ENCODE data around the gene ZNF616. TPM values are rescaled to one million over a fixed set of nuclear protein-coding genes. Genes with fewer than 3 reads are reported as not detected.

ZNF616 gene
- polyA plus RNA-seq (2013, experiment 1 of 2; ENCODE audit: insufficient read length) = 6.2 TPM
- 7.1 TPM for polyA plus RNA-seq (2013, experiment 2 of 2; ENCODE audit: insufficient read length)

GRCh38 chr19:52139252-52140031 is at the start of gene ZNF616:
ZNF616 (minus strand) TSS chr19:52139938; CDS start chr19:52130512, 9,426 bp downstream.
- DNase-seq = peak; percentile 95

GRCh38 chr19:52188822-52189734 is 49.3 kb upstream of the ZNF616 start:
- no peak for DNase-seq

GRCh38 chr19:52187407-52187806 is 47.7 kb upstream of the ZNF616 start:
- DNase-seq = no peak

- no peak for DNase-seq
Observed at GRCh38 chr19:52176574-52176973, 36.8 kb upstream of the ZNF616 start.

- no peak for DNase-seq
Observed at GRCh38 chr19:52172347-52172746, 32.6 kb upstream of the ZNF616 start.

GRCh38 chr19:52171321-52172169 is 31.8 kb upstream of the ZNF616 start, which contains the start of gene ZNF836:
ZNF836 (minus strand) TSS chr19:52171621; CDS start chr19:52168072, 3,549 bp downstream.
- DNase-seq = peak; percentile 62

GRCh38 chr19:52170863-52171320 is 31.2 kb upstream of the ZNF616 start:
- no peak for DNase-seq

- DNase-seq = no peak
Observed at GRCh38 chr19:52170304-52170703, 30.6 kb upstream of the ZNF616 start.

GRCh38 chr19:52155596-52156359 is 16.0 kb upstream of the ZNF616 start:
- no peak for DNase-seq

GRCh38 chr19:52148256-52148655 is 8.5 kb upstream of the ZNF616 start:
- DNase-seq = no peak

GRCh38 chr19:52142001-52142595 is 2.4 kb upstream of the ZNF616 start:
- no peak for DNase-seq

- DNase-seq = no peak
Observed at GRCh38 chr19:52141203-52141602, 1.5 kb upstream of the ZNF616 start.

- no peak for DNase-seq
Observed at GRCh38 chr19:52140032-52140710, 433 bp upstream of the ZNF616 start.

GRCh38 chr19:52138983-52139251 is 821 bp downstream of the ZNF616 start:
- no peak for DNase-seq

GRCh38 chr19:52138278-52138982 is 1.3 kb downstream of the ZNF616 start:
- peak; percentile 21 for DNase-seq

- DNase-seq = no peak
Observed at GRCh38 chr19:52120286-52120685, 19.5 kb downstream of the ZNF616 start.

GRCh38 chr19:52115526-52116053 is 24.1 kb downstream of the ZNF616 start:
- DNase-seq = no peak

GRCh38 chr19:52114691-52115090 is 25.0 kb downstream of the ZNF616 start:
- DNase-seq = no peak

GRCh38 chr19:52112624-52113023 is 27.1 kb downstream of the ZNF616 start:
- DNase-seq = no peak

GRCh38 chr19:52110780-52111179 is 29.0 kb downstream of the ZNF616 start:
- DNase-seq = no peak

Measured in fibroblast of skin of scalp (primary cell).